NB4 (cell line): ENCODE data around the gene CACNA1B.

Experiments
- DNase-seq: peaks from one replicate; pipeline ENCODE4 v3.0.0; 2010; ENCODE audit warnings: low read depth
- H3K4me3 ChIP-seq: one replicate; pipeline ENCODE4 v1.5.1; 2011; ENCODE audit warnings: mild to moderate bottlenecking, low read depth, low read length, moderate library complexity
- CTCF ChIP-seq: IDR thresholded peaks from one replicate; pipeline ENCODE4 v1.5.1; 2012; ENCODE audit warnings: low read depth, low read length
- MAX ChIP-seq: IDR thresholded peaks from 2 replicates; pipeline ENCODE4 v1.6.1; 2011; ENCODE audit warnings: low read depth, low read length
- MYC ChIP-seq: IDR thresholded peaks from 2 replicates; pipeline ENCODE4 v1.6.1; 2011; ENCODE audit warnings: low read depth, low read length
- POLR2A ChIP-seq: IDR thresholded peaks from 2 replicates; pipeline ENCODE4 v1.6.1; 2011; ENCODE audit warnings: mild to moderate bottlenecking; ENCODE audit not compliant: insufficient read length; ENCODE audit errors: extremely low read depth

CACNA1B gene

GRCh38 chr9:137955224-137955570, 77.6 kb downstream of the CACNA1B start:
- TF ChIP-seq MAX: no peak
- TF ChIP-seq MYC: no peak
- TF ChIP-seq CTCF: no peak
- TF ChIP-seq POLR2A: no peak
- DNase-seq: no peak
- no peak overlapping the region for H3K4me3 ChIP-seq

- H3K4me3 ChIP-seq: no peak overlapping the region
- DNase-seq: no peak
- TF ChIP-seq POLR2A (no peak), MAX (no peak)
Measured at GRCh38 chr9:137955586-137955985, 78.0 kb downstream of the CACNA1B start.

- no peak overlapping the region for H3K4me3 ChIP-seq
- no peak for TF ChIP-seq MYC
- TF ChIP-seq POLR2A: no peak
- TF ChIP-seq MAX: no peak
- TF ChIP-seq CTCF: no peak
- DNase-seq: no peak
Measured at GRCh38 chr9:137956039-137956438, 78.5 kb downstream of the CACNA1B start.

GRCh38 chr9:137956688-137957385, 79.3 kb downstream of the CACNA1B start:
- TF ChIP-seq MYC (no peak), CTCF (peak; percentile 11), MAX (peak; percentile 39; the same call in 1 of the 2 replicates), POLR2A (no peak)
- no peak for DNase-seq

GRCh38 chr9:137959641-137960411, 82.2 kb downstream of the CACNA1B start:
- no peak for DNase-seq
- TF ChIP-seq POLR2A (no peak), CTCF (no peak), MYC (no peak), MAX (no peak)
- no peak overlapping the region for H3K4me3 ChIP-seq

More at GRCh38 chr9:137956688-137957385, 79.3 kb downstream of the CACNA1B start:
- no peak overlapping the region for H3K4me3 ChIP-seq

GRCh38 chr9:137960496-137960895, 82.9 kb downstream of the CACNA1B start:
- no peak for TF ChIP-seq POLR2A
- TF ChIP-seq CTCF: peak; percentile 31
- H3K4me3 ChIP-seq: no peak overlapping the region
- no peak for DNase-seq
